HG03025 (cell line): ENCODE results near the gene RENBP.
"Not testable (repeated sequence)": the region's sequence is repeated elsewhere in the genome, so short reads cannot be mapped to it uniquely, and the experiment has no call there.

ENCODE experiments used
- ATAC-seq: cut with Tn5 transposase; IDR thresholded peaks from one replicate; pipeline ENCODE4 v1.9.1; 2021; ENCODE audit warnings: mild to moderate bottlenecking, moderate library complexity; ENCODE audit not compliant: unreplicated experiment, low FRiP score

The RENBP gene

DNA sequence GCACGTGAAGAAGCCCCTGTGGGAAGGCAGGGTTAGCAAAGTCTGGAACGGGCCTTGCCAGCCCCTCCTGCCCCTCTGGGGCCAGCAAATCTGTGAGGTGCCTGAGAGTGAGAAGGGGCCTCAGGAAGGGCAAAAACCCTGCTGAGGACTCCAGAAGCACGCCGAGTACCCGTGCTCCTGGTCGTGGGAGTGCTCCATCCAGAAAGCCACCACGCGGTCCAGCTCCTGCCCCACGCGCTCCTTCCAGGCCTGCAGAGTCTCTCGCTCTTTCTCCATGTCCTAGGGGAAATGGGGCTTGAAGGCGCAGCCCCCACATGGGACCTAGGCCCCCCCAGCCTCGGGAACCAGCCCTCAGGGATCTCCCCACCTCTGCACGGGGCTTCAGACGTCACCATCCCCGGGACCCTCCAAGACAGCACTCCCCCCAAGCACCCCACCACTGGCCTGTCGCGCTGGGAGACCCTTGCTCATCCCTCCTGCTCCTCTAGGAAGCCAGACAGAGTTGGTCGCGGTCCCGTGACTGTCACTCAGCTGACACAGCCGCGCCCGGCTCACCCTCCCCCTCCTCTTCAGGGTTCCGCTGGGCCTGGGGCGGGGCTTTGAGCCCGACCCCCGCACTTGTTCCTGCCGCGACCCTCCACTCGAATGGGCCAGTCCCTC lies at the start of gene RENBP:
Gene RENBP (minus strand): TSS at position 504 of the 660 bp plus-strand sequence. CDS start 33 bp downstream, at position 471.
- ATAC-seq, result no peak

DNA sequence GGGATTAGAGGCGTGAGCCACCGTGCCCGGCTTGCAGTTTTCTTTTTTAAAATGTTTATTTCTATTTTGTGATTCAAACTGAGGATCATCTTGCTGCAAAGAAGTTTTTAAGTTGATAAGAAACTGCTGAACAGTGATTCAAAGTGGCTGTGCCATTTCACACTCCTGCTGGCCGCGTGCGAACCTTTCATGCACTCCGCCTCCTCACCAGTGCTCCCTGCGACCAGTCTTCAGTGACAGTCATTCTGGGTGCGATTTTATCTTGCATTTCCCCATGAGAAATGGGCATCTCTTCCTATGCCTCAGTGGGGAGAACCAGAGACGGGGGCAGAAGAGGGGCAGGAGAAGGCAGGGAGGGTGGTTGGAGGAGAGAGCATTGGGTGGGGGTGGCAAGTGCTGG lies 49.5 kb upstream of the RENBP start:
- no peak for ATAC-seq

DNA sequence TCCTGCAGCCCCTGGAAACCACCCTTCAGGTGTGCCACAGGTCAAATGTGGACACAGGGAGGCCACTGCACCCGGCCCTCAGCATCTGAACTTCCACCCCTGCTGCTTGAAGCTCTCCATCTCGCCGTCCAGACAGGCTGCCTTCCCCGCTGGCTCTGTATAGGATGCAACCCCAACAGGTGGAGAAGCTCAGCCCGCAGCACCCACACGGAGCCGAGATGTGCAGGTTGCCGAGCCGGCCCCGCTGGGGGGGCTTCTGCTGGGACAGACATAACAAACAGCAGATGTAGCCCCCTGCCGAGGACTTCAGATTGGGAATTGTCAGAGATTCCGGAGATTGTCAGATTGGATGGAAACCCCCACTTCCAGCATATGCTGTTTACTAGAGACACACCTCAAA lies 48.6 kb upstream of the RENBP start:
- ATAC-seq, result no peak

DNA sequence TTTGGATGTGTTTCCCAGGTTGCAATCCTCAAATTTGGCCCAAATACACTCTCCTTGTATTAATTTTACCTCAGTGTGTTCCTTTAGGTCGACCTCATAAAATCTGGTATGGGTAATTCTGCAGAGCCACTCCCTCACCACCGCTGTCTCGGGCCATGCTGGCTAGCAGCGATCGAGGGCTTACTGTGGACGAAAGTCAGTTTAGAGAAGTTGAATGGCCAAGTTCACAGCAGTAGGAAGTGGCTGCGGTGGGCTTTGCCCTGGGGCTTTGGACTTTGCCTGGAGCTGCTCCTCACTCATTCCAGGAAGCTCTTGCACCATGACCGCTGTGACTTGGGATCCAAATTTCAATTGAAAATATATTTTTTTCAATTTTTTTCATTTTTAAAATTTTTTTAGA lies 47.7 kb upstream of the RENBP start:
- ATAC-seq, result no peak

DNA sequence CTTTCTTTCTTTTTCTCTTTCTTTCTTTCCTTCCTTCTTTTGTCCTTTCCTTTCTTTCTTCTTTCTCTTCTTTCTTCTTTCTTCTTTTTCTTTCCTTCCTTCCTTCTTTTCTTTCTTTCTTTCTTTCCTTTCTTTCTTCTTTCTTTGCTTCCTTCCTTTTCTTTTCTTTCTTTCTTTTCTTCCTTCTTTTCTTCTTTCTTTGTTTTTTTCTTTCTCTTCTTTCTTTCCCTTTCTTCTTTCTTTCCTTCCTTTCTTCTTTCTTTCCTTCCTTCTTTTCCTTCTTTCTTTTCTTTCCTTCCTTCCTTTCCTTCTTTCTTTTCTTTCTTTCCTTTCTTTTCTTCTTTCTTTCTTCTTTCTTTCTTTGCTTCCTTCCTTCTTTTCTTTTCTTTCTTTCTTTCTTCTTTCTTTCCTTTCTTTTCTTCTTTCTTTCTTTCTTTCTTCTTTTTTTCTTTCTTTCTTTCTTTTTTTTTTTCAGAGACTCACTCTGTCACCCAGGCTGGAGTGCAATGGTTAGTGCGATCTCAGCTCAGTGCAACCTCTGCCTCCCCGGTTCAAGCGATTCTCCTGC lies 46.7 kb upstream of the RENBP start:
- no peak for ATAC-seq

DNA sequence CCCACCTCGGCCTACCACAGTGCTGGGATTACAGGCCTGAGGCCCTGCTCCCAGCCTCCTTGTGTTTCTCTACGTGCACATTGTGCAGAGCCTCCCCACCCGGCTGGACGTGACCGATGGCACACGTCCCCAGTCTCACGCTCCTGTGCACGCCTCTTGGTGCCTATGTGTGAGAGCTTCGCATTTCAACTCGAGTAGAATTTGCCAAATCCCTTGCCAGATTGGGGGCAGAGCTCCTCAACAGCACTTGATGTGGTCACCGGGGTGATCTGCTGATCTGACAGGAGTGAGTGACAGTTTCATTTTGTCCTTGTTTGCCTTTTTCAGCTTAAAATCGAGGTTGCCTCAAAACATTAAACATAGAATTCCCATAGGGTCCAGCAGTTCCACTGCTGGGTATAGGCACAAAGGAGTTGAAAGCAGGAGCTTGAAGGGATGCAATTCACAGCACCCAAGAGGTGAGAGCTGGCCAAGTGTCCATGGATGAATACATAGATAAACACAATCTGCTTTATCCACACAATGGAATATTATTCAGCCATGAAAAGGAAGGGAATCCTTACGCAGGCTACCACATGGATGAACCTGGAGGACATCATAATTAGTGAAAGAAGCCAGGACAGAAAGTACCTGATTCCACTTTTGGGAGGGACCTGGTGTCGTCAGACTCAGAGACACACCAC lies 45.7 kb upstream of the RENBP start:
- ATAC-seq, result no peak

DNA sequence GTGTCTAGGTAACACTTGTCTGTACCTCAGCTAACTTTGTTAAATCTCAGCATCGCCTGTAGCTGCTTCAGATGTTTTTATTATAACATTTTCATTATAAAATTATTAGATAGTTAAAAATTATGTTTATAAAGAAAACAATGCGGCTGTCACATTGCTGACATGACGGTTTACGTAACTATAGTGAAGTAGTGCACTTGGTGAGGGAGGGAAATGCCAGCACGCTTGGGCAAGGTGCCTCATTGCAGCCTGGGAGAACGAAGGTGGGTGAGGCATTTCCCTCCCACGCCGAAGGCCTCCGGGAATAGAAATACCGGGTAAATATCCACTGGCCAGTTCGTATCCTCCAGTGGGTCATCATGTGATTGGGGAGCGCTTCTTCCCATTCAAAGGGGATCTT lies 44.0 kb upstream of the RENBP start:
- ATAC-seq, result no peak

DNA sequence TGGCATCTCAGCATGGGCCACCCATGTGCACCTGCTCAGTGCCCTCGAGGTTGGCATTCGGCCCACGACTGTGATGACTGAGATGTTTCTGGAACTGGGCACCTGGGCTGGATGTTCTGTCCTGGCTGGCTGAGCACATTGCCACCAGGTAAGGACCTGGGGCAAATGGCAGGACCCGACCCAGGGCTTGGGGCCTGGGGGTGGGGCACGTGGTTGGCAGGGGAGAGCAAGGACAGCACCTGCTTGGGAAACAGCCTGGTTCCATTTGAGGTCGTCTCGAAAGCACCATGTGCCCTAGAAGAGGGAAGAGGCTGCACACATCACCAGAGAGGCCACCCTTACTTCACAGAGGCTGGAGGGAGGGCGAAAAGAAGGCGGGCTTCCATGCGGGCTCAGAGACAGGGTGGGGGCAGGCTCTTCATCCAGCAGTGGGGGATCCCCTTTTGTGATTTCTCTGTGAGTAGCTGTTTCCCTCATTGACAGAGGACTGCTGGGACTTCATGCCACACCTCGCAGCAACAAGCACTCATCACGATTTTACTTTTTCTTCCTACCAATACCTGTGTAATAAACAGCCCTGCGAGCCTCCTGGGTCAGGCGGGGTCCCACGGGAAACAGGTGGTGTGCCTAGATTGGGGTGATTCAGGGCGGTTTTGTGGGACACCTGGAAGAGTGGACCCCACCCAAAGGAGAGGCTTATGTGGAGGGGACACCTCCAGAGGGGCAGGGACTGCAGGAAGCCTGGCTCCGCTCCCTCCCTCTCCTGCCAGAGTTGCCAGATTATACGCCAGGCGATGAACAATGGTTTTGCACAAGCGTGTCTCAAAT lies 40.1 kb upstream of the RENBP start:
- no peak for ATAC-seq

DNA sequence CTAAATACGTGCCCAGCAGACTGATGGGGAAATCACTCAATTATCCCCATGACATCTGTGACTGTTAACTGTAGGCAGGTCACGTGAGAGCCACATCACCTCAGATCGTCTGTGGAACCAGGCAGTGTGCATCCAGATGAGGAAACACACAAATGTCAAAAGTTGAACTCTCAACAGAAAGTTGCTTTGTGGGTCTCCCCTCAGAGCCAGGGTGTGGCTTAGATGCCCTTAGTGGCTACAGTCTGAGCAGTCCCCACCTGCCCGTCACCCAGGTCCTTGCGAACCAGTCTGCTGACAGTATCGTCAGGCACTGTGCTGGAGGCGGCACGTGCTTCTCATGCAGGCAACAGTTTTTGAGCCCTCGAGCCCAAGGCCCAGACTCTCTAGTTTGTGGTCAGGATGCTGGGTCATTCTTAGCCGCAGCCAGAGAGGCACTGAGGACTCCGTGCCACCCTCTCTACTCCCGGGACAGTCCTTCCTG lies 38.9 kb upstream of the RENBP start:
- ATAC-seq, result no peak

DNA sequence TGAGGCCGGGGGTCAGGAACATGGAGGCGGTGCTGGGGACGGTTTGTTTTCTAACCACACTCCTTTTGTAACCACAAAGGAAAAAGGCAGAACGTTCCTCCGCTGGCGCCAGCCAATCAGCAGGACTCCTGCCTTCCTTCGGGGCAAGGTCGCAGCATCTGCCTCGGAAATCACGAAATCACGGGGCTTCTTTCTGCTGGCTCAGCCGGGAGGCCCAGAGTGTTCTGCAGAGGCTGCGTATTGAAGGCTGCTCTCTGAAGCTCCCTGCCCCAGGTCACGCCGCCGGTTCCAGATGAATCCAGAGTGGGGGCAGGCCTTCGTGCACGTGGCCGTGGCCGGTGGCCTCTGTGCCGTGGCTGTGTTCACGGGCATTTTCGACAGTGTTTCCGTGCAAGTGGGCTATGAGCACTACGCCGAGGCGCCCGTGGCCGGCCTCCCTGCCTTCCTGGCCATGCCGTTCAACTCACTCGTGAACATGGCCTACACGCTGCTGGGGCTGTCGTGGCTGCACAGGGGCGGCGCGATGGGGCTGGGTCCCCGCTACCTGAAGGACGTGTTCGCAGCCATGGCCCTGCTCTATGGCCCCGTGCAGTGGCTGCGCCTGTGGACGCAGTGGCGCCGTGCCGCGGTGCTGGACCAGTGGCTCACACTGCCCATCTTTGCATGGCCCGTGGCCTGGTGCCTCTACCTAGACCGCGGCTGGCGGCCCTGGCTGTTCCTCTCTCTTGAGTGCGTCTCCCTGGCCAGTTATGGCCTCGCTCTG lies 37.5 kb upstream of the RENBP start:
- ATAC-seq, result no peak

DNA sequence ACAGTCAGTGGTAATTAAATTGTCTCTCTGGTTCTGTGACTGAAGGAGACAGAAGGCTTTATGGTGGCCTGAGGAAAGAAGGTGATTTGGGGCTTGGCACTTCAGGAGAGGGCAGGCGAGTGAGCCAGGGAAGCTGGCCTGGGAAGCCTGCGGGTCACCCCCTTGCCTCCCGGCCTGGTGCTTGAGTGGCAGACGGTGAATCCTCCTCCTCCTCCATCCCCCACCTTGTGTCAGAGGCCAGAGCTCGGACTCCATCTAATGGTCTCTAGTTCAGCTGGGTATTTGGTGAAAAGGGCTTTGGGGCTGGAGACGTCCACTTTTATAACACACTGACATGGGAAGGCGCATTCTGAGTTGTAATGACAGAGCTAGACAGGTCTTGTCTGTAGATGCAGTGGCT lies 36.8 kb upstream of the RENBP start:
- no peak for ATAC-seq

DNA sequence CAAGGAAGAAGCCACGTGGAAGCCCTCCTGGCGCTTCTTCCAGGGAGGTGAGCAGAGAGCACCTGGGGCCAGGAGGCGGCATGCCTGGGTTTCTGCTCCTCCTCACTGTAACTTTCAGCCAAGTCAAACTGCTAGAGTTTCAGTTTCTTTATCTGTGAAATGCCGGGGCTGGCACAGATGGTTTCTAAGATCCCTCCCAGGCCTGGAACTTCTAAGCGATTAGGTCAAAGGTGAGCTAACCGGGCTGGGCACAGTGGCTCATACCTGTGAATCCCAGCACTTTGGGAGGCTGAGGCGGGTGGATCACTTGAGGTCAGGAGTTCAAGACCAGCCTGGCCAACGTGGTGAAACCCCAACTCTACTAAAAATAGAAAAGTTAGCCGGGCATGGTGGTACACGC lies 36.0 kb upstream of the RENBP start:
- ATAC-seq, result not testable (repeated sequence)

DNA sequence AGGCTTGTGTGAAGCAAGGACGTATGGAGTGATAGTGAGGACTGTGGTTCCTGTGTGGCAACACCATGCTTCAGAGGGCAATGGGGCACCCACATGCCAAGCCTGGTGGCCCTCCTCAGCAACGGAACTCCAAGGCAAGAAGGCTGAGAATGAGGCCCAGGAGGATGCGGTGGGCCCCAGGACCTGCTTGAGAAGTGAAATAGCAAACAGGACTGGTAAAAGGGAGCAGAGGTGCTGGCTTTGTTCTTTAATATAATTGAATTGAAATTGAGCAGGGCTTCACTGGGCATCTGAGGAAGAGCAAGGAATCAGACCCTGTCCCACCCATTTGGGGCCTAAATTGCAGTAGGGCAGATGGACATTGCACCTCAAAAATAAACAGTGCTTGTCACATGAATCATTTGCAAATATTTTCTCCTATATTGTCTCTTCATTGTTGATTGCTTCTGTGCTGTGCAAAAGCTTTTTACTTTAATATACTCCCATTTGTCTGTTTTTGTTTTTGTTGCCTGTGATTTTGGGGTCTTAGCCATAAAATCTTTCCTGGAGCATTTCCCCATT lies 30.4 kb upstream of the RENBP start:
- no peak for ATAC-seq

DNA sequence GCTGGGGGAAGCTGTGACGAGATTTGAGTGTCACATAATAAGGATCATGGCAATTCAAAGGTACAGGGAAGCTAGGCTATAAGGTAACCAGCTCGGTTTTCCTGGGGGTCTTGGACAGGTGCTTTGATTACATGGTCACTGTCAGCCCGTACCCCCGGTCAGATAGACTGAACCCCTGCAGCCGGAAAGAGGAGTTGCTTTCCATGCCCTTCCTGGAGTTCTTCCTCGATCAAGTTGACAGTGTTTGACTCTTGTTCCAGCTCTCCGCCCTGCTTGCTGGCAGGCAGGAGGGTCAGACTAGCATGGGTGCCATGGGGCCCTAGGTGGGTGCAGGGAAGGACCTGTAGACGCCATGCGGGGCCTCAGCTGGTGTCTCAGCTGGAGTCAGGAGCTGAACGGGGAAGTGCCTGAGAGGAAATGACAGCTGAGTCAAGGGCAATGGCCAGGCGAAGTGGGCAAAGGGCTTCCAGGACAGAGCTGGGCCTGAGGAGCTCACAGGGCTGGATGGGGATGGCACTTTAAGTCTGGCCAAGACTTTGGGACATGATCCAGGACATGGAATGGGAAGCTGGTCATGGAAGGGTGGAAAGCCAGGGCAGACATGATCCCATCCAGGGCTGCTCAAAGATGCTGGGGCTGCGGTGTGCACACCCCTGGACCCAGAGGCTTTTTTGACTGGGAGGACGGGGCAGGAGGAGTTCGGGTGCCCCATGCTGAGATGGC lies 29.7 kb upstream of the RENBP start:
- ATAC-seq, result no peak

DNA sequence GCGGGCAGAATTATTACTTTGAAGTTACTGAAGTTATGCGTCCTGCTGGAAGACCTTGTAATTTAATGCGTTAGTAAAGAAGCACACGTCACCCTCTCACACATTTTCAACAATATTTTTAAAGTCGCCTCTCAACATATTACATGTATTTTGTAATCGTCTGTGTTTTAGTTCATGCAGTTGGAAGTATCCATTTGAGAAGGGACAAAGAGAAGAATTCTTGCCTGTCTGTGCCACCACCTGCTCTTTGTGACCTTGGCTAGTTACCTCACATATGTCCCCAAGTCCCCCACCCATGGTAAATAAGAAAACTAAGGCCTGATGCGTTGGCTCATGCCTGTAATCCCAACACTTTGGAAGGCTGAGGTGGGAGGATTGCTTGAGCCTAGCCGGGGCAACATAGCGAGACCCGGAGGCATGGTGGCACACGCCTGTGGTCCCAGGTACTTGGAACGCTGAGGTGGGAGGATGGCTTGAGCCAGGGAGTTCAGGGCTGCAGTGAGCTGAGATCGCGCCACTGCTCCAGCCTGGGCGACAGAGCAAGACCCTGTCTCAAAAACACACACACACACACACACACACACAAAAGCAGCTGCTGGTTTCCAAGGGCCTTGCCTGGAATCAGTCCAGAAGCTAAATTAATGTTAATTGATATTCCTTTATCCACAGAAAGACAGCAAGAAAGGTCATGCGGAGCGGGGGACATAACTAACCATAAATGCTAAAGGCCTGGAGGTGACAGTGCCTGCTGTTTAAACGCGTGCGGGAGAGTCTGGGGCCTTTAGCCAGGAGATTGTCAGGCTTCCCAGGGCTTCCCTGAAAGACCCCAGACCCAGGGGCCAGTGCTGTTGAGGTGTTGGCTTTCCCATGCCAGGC lies 28.9 kb upstream of the RENBP start:
- ATAC-seq, result no peak

DNA sequence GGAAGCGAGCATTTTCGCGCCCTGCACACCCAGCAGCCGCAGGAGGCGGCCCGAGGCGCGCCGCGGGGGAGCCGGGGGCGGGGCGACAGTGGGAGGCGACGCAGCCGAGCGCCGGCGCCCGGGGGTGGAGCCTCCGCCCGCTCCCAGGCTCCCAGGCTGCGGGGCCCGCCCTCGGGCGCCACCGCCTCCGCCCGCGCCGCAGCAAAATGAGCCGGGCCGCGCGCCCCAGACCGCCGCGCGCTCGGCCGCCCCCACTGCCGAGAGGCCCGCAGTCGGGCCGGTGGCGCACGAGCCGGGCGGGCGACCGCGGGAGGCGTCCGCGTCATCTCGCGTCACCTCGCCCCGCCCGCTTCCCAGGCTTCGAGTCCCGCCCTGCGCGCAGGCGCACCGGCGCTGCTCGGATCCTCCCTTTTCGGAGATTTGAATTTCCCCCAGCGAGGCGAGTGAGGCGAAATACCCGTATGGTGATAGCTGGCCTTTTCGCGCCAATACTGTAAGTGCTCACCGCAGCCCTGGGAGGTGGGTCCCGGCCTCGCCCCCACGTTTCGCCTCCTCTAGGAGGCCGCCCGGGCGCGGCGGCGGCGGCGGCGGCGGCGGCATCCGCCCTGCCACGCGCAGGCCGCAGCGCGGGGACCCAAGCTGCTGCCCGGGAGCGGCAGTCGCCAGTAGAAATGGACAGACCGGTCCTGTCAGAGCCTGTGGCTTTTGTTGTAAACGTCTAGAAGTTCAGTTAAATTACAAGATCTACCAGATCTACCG lies 28.1 kb upstream of the RENBP start, which contains the start of gene TMEM187:
Gene TMEM187 (plus strand): TSS at position 387 of the 759 bp plus-strand sequence. CDS start 9,309 bp downstream, outside the sequence.
- ATAC-seq, result peak; percentile 49
